ENCODE measurements around the gene TRIM3.
"Not testable (repeated sequence)": the region's sequence is repeated elsewhere in the genome, so short reads cannot be mapped to it uniquely, and the experiment has no call there.

TRIM3 gene

GRCh38 chr11:6473451-6474412, at the start of gene TRIM3:
TSS of gene TRIM3 (minus strand) at chr11:6473941. CDS start at chr11:6465695, 8,246 bp downstream.
- peak; percentile 83 for DNase-seq (ENCODE audit: low spot score)

GRCh38 chr11:6523253-6523652, 49.5 kb upstream of the TRIM3 start:
- DNase-seq (ENCODE audit: low spot score), result peak; percentile 55

- DNase-seq (ENCODE audit: low spot score), result not testable (repeated sequence)
Measured at GRCh38 chr11:6521946-6522345, 48.2 kb upstream of the TRIM3 start.

- DNase-seq (ENCODE audit: low spot score), result no peak
Measured at GRCh38 chr11:6520265-6520664, 46.5 kb upstream of the TRIM3 start.

GRCh38 chr11:6516865-6517264, 43.1 kb upstream of the TRIM3 start:
- DNase-seq (ENCODE audit: low spot score), result no peak

- DNase-seq (ENCODE audit: low spot score), result peak; percentile 19
Measured at GRCh38 chr11:6505577-6506240, 32.0 kb upstream of the TRIM3 start.

- DNase-seq (ENCODE audit: low spot score), result no peak
Measured at GRCh38 chr11:6504166-6504565, 30.4 kb upstream of the TRIM3 start.

GRCh38 chr11:6502382-6502781, 28.6 kb upstream of the TRIM3 start:
- no peak for DNase-seq (ENCODE audit: low spot score)

- DNase-seq (ENCODE audit: low spot score), result no peak
Measured at GRCh38 chr11:6498544-6498943, 24.8 kb upstream of the TRIM3 start.

- DNase-seq (ENCODE audit: low spot score), result no peak
Measured at GRCh38 chr11:6498121-6498520, 24.4 kb upstream of the TRIM3 start.

GRCh38 chr11:6497069-6497839, 23.5 kb upstream of the TRIM3 start, which contains the start of gene DNHD1:
TSS of gene DNHD1 (plus strand) at chr11:6497280. CDS start at chr11:6498216, 936 bp downstream.
- DNase-seq (ENCODE audit: low spot score), result no peak

- DNase-seq (ENCODE audit: low spot score), result no peak
Measured at GRCh38 chr11:6489306-6489705, 15.6 kb upstream of the TRIM3 start.

- DNase-seq (ENCODE audit: low spot score), result no peak
Measured at GRCh38 chr11:6488821-6489220, 15.1 kb upstream of the TRIM3 start.

- DNase-seq (ENCODE audit: low spot score), result no peak
Measured at GRCh38 chr11:6488342-6488741, 14.6 kb upstream of the TRIM3 start.

GRCh38 chr11:6486938-6487337, 13.2 kb upstream of the TRIM3 start:
- no peak for DNase-seq (ENCODE audit: low spot score)

GRCh38 chr11:6486256-6486655, 12.5 kb upstream of the TRIM3 start:
- no peak for DNase-seq (ENCODE audit: low spot score)

GRCh38 chr11:6485661-6486060, 11.9 kb upstream of the TRIM3 start:
- DNase-seq (ENCODE audit: low spot score), result no peak

GRCh38 chr11:6483015-6483414, 9.3 kb upstream of the TRIM3 start:
- no peak for DNase-seq (ENCODE audit: low spot score)

- DNase-seq (ENCODE audit: low spot score), result no peak
Measured at GRCh38 chr11:6482441-6482840, 8.7 kb upstream of the TRIM3 start.

- DNase-seq (ENCODE audit: low spot score), result no peak
Measured at GRCh38 chr11:6481924-6482275, 8.2 kb upstream of the TRIM3 start.

- peak; percentile 95 for DNase-seq (ENCODE audit: low spot score)
Measured at GRCh38 chr11:6481012-6481923, 7.5 kb upstream of the TRIM3 start, which contains the start of the genes ARFIP2 and TIMM10B. TSS of gene ARFIP2 (minus strand) at chr11:6481331. CDS start at chr11:6480421, 910 bp downstream. TSS of gene TIMM10B (plus strand) at chr11:6481501. CDS start at chr11:6481517, 16 bp downstream.

Measured in LoVo (cell line).